ENCODE results near the gene TMEM53.

- TF ChIP-seq ZFX (IDR thresholded peaks at IDR 0.05) (no peak), CTCF (conservative IDR thresholded peaks at IDR 0.05) (no peak)
These were observed 20.7 kb upstream of the TMEM53 start for GRCh38 chr1:44694863-44695478.

Measured in C4-2B (cell line).